Activated naive CD4-positive, alpha-beta T cell (primary cell): Measurements from ENCODE around the gene PNMA8A.

Experiments used
- DNase-seq, 4 experiments: peaks; one replicate each; lab custom pipeline; 2025; lab: John Stamatoyannopoulos, UW

The PNMA8A gene

DNA sequence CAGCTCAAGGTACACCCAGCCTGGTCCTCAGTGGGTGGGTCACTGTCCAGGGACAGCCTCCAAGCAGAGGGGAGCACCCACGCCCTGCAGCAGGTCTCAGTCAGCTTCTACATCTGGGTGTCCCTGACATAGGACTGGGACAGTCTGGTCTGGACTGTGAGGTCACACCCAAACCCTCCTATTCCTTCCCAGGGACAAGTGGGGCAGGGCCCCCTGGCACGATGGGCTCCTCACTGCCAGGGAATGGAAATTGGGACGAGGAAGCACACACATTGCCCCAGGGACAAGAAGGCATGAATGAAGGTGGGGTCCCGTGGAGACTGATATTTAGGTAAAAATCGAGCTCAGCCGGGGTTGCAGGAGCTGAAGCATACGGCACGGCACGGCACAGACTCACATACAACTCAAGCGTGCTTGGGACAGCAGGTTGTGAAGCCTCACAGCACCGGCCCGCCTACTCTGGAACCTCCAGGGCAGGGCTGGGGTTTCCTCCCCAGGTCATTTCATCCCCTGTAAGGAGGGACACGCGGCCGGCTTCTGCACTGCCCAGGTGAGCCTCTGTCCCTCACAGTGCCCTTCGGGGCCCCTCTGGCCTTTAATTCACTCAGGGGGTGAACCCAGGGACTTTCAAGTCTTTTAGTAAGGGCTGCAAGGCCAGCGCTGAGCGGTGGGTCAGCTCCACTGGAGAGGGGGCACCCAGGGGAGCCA is 20.8 kb upstream of the PNMA8A start:
- DNase-seq, result no peak

DNA sequence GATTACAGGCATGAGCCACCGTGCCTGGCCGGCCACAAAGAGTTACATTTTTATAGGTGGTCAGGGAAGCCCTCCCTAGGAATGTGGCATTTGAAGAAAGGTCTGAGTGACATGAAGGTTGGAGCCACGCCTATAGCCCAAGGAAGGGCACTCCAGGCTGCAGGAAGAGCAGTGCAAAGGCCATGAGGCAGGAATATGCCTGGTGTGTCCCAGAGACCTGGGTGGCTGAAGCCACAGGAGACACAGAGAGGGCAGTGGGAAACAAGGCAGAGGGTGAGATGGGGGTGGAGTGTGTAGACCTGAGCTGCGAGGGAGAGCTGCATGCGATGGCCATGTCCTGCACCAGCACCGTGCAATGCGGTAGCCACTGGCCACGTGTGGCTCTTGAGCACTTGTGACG is 19.4 kb upstream of the PNMA8A start:
- DNase-seq, result no peak

GRCh38 chr19:46489445-46490272 is 18.3 kb upstream of the PNMA8A start:
- DNase-seq, result peak in 2 of 4 experiments; percentile 9 to 33

DNA sequence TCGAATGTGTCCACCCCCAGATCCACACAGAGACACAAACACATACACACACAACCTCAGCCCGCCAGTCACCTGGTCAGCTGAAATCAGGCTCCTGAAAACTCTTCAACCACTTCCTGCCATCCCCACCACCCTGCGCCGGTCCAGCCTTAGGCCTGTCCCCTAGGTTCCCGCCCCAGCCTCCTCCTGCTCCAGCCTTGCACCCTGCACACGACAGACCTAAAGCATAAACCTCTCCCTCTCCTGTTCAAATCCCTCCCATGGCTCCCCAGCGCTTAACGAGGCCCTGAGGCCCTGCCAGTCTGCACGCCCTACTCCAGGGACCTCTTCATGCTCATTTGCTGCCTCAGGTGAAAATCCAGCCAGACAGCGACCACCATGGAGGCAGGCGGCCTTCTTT is 17.2 kb upstream of the PNMA8A start:
- DNase-seq, result no peak

DNA sequence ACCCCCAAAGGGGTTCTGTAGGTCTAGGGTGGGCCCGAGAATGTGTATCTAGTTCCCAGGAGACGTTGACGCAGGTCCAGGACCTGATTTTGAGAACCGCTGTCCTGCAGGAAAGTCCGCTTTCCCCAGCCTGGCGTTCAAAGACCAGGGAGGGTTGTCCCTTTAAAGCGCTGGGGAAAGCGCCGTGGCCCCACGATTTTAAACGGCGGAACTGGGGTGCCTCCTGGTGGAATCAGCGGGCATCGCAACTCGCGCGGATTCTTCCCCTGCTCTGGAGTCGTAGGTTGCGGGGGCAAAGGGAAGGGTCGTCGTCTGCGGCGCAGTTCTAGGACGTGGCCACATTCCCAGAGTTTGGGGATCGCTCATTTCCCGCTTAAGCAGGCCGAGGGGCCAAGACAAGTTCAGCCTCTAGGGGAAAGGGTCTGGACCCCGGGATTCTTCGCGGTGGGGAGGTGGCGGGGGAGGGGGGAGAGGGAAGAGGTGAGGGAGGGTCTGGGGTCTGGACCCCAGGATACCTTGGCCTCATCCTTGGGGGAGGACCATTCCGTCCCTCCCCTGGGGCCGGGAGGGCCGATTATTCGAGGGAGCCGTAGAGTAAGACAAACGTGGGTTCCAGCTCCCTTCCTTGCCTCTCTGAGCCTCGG is 16.6 kb upstream of the PNMA8A start:
- DNase-seq, result peak; percentile 64 to 77 (median 70)

GRCh38 chr19:46487178-46487801 is 15.9 kb upstream of the PNMA8A start:
- DNase-seq, result no peak

DNA sequence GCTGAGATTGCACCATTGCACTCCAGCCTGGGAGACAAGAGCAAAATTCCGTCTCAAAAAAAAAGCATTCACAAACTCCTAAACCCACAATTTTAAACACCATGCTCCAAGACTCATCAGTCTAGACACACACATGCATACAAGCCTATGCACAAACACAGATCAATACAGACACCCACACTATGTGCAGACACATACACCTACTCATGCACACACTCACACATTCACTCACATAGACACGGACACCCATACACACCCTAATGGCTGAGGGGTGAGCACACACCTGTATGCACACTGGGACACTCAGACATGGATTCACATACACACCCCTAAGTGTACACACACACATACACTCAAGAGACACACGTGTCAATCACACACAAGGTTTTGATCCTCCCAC is 15.0 kb upstream of the PNMA8A start:
- no peak for DNase-seq

DNA sequence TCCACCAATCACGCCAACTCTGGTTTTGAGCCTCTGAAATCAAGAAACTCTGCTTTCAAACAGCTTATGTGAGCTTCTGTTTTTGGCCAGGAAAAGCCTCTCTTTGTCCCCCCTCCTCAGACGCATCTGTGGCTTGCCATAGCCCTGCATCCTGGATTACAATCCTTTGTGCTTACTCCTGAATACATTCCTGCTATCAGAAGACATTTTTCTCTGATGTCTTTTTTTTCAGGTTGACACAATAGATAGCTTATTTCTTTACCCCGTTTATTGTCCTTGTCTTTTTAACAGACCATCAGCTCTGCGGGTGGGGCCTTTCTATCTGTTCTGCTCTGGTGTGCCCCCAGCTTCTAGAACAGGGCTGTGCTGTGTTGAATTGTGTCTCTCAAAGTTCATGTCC is 13.3 kb upstream of the PNMA8A start:
- DNase-seq, result no peak

GRCh38 chr19:46482631-46483030 is 11.3 kb upstream of the PNMA8A start:
- no peak for DNase-seq

- DNase-seq, result no peak
Measured at GRCh38 chr19:46481947-46482346, 10.6 kb upstream of the PNMA8A start.

- DNase-seq, result no peak
Measured at GRCh38 chr19:46481223-46481848, 10.0 kb upstream of the PNMA8A start.

GRCh38 chr19:46480415-46480814 is 9.1 kb upstream of the PNMA8A start:
- DNase-seq, result no peak

GRCh38 chr19:46478356-46478986 is 7.1 kb upstream of the PNMA8A start:
- DNase-seq, result no peak

GRCh38 chr19:46475986-46476385 is 4.6 kb upstream of the PNMA8A start:
- no peak for DNase-seq

- no peak for DNase-seq
Measured at GRCh38 chr19:46474211-46474610, 2.8 kb upstream of the PNMA8A start.

GRCh38 chr19:46472592-46472991 is 1.2 kb upstream of the PNMA8A start:
- DNase-seq, result no peak

- no peak for DNase-seq
Measured at GRCh38 chr19:46471811-46472543, 614 bp upstream of the PNMA8A start.

GRCh38 chr19:46470376-46470775 is 987 bp downstream of the PNMA8A start:
- no peak for DNase-seq

DNA sequence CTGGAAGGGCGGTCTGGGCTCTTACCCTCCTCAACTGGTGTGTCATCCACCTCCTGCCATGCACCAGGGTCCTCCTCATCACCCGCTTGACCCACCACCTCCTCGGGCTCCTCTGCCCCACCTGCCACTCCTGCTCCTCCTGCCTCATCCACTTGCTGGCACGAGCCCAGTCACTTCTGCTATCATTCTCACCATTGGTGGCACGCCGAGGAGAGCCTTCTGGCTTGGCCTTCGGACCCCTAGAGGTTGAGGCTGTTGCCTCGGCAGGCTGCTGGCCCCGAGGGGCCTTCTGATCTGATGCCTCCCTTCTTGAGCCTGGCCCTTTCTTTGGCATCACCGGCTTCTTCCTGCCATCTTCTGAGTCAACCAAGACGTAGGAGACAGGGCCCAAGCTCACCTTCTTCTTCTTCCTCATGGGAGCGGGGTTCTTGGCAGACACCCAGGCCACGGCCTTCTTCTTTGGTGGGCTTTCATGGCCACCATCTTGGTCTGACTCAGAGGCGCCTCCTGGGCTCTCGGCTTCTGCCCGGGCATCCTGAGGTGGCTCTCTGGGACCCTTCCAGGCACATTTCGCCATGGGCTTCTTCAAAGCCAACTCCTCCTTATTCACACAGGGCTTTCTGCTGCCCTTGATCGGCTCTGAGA is 1.7 kb downstream of the PNMA8A start:
- DNase-seq, result no peak

DNA sequence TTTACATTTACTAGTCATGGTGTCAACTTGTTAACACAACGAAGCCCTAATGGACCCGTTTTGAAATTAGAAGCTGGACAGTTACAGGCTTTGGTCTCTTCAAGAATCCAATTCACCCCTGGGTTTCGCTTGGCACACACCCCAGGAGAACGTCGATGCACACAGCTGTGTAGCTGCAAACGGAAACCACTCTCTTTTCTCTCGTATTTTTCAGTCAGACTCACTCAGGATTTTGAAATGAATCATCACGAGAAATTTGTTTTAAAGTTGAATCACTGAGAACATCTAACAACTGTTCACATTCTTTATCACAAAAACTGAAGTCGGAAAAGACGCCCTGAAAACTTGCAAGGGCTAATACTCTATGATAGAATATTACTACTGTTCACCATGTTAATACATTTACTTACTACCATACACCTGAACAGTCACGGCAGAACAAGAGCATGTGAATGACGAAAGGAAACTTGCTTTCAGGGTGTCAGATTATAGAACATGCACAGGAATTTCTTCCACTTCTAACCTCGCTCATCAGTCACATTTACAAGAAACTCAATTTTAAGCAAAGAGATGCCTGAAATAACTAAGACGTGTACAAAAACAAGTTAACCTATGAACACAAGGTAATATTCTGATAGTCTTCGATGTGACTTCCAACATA is 4.7 kb downstream of the PNMA8A start:
- no peak for DNase-seq
